Cardiac fibroblast (primary cell): Measurements from ENCODE around the gene CELSR1.

Experiments
- DNase-seq, 2 donors: peaks; one replicate each; pipeline versions ENCODE4 v3.0.0 to v3.0.0-alpha.2; 2010; ENCODE audit warnings: low read depth in 2 of 2
- H3K4me3 ChIP-seq, 2 donors: replicated peaks in 1 of 2; 1 replicate in 1 of 2; 2 replicates in 1 of 2; pipeline ENCODE4 v1.5.1; 2011; ENCODE audit warnings: low read depth in 2 of 2, low read length in 2 of 2, mild to moderate bottlenecking in 2 of 2, moderate library complexity in 1 of 2
- CTCF ChIP-seq: IDR thresholded peaks from one replicate; pipeline ENCODE4 v1.5.1; 2011; ENCODE audit warnings: low read depth, mild to moderate bottlenecking, low read length, inconsistent platforms

Gene CELSR1

GRCh38 chr22:46331496-46331895 is 205.9 kb downstream of the CELSR1 start:
- TF ChIP-seq CTCF: no peak
- no peak for DNase-seq
- no peak overlapping the region for H3K4me3 ChIP-seq

GRCh38 chr22:46330426-46330825 is 207.0 kb downstream of the CELSR1 start:
- DNase-seq: no peak
- no peak for TF ChIP-seq CTCF
- H3K4me3 ChIP-seq: no peak overlapping the region

- no peak overlapping the region for H3K4me3 ChIP-seq
- no peak for DNase-seq
- no peak for TF ChIP-seq CTCF
These were observed 207.8 kb downstream of the CELSR1 start for GRCh38 chr22:46329616-46330015.

GRCh38 chr22:46328797-46329196 is 208.6 kb downstream of the CELSR1 start:
- DNase-seq: no peak
- no peak overlapping the region for H3K4me3 ChIP-seq
- no peak for TF ChIP-seq CTCF

GRCh38 chr22:46327691-46328465 is 209.5 kb downstream of the CELSR1 start:
- TF ChIP-seq CTCF: no peak
- DNase-seq: no peak
- no peak overlapping the region for H3K4me3 ChIP-seq

GRCh38 chr22:46326066-46326680 is 211.2 kb downstream of the CELSR1 start:
- no peak for DNase-seq
- no peak for TF ChIP-seq CTCF
- no peak overlapping the region for H3K4me3 ChIP-seq
